ENCODE data around the gene MFSD2B.

The MFSD2B gene

DNA sequence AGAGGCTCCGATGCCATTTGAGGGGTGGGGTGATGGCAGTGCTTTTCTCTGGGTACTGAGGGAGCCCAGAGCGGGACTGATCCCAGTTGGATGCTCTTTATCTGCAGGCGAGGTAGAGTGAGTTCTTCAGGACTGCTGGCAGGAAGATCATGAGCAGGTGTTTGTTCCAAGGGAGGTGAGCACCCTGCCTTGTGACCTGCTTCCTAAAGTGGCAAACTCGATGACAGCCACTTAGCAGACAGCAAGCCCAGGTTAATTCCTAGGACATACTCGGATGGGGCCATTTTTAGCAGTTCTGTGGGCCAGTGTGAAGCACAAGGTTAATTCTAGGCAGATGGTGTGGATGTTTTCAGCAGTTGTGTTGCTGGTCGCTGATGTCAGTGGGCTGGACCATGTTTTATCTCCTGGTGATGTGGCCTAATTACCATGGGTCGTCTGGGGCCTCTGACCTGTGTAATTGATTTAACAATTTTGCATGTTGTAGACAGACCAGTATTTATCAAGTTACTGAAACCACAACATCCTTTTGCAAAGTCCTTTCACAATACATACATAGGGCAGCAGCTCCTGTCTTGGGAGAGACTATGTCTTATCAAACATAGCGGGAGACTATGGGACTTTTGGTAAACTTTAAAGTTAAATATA is 44.6 kb downstream of the MFSD2B start:
- no peak for DNase-seq

DNA sequence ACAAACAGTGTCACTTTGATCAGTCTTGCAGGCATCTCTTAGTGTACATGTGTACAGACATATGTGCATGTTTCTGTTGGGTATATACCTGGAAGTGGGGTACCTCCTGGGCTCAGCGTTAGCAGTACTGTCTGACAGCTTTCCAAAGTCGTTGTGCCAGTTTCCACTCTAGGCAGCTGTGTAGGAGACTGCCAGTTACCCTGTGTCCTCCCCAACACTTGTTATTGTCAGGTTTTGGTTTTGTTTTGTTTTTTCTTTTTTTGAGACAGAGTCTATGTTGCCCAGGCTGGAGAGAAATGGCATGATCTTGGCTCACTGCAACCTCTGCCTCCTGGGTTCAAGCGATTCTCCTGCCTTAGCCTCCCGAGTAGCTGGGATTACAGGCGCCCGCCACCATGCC is 45.9 kb downstream of the MFSD2B start:
- DNase-seq: no peak

DNA sequence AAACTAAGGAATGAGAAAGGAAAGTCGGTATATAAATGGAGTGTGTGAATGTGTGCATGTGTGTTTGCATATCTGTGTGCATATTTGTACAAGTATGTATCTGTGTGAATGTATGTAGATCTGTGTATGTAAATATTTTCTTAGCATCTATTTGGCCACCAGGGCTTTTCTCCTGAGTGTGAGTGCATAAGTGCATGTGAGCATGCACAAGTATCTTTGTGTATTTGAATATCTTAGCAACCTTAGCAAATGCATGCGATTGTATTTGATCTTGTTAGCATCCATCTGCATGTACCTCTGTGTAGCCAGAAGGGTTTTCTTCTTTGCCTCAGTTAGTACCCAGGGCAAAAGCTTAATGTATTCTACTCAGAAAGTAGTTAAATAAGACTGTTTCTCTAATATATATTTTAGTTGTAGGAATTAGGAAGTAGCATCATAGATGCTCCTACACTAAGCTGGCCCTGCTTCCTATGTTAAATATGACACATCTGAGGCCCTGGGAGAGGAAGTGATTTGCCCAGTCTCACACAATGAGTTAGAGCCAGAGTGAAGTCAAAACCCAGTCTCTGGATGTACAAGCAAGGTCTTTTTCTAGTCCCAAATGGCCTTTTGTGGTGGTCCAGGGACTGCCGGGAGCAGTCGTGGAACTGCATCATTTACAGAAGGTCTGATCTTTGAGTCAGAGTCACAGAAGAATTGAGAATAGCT is 48.8 kb downstream of the MFSD2B start:
- DNase-seq: no peak

DNA sequence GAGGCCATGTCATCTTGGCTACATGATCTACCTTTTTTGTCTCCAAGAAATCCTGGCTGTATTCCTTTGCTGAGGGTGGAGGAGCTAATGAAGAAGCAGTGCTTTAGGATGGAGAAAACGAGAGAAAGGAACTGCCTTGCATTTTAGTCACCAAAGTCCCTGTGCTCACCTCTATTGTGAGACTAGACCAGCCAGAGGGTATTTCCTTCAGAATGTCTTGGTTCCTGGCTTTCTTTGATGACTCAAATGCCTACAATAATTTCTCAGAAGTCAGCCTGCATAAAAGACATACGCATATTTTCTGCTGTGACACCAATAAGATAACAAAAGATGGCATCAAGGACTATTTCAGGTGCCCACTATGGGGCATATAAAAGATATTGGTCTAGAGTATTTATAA is 55.5 kb downstream of the MFSD2B start:
- DNase-seq: no peak

DNA sequence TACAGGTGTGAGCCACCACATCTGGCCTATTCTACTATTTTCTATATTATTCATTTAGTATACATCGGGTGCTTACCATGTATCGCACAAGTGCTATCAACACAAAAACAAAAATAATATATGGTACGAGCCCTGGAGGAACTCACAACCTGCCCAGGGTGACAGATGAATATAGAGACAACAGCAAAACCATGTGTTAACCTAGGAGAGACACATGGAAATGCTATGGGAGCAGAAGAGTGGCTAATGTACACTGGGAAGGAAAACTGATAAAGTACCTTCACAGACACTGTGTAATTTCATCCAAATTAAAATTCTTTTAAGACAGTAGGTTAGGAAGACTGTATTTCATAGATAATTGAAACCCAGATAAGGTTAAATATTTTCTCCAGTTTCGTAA is 62.4 kb downstream of the MFSD2B start:
- DNase-seq: no peak

DNA sequence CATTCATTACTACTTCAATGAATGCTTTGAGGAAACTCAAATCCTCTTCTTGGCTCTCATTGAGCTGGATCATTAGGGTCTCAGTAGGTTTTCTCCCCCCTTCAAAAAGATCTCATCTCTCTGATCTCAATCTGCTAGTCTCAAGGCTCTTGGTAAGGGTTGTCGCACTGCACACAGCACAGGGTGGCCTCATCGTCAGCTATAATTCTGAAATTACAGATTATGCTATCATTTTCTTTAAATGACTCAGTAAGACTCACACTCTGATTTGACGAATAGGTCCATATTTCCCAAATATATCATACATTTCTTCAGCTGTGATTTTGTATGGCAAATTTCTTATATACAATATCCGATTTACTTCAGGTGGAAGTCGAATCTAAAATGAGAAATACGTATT is 63.9 kb downstream of the MFSD2B start:
- no peak for DNase-seq

DNA sequence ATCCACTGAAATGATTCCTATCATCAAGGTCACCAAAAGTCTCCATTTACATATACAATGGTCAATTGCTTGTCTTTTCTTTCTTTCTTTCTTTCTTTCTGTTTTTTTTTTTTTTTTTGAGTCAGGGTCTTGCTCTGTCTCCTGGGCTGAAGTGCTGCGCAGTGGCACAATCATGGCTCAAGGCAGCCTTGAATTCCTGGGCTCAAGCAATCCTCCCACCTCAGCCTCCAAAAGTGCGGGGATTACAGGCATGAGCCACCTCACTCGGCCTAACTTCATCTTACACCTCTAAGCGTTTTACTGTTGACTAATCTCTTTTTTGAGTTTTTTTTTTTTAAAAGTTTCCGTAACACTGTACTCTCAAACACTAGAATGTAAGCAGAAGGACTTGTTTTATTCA is 65.4 kb downstream of the MFSD2B start:
- DNase-seq: no peak

Data from stimulated activated naive CD4-positive, alpha-beta T cell treated with Interleukin-2 at 50 U/mL for 16 hours (primary cell).